ENCODE measurements around the gene C11orf16. TPM values are rescaled to one million over a fixed set of nuclear protein-coding genes. Genes with fewer than 3 reads are reported as not detected.

The C11orf16 gene
- total RNA-seq (2021; ENCODE audit: unreplicated experiment) (not detected), Bru-seq, nascent RNA (not detected), BruChase-seq, experiment 1, labeled RNA remaining after a 6-hour chase (not detected), BruChase-seq, experiment 2, labeled RNA remaining after a 2-hour chase (not detected)
- polyA plus RNA-seq (2012), result not detected in 2 replicates
- long read RNA-seq, result 0 reads

- no peaks in the 10 kb centered on the region for H3K9me2 ChIP-seq (ENCODE audit: insufficient read depth)
- H3K36me3 ChIP-seq (ENCODE audit: control insufficient read depth in 1 of 2, insufficient read depth in 2 of 2, low read length in 2 of 2), result no peaks in the 10 kb centered on the region
- no peaks in the 10 kb centered on the region for H3K27me3 ChIP-seq (ENCODE audit: insufficient read depth, low read length)
- peaks cover 12 to 20% of the 10 kb centered on the region in 2 experiments for H3K4me1 ChIP-seq (ENCODE audit: control insufficient read depth in 1 of 2, insufficient read depth in 2 of 2, low read length in 2 of 2)
- no peak within 1 kb of the TSS for H3K9ac ChIP-seq (ENCODE audit: low read length)
- ChIA-PET CTCF (no interaction called here), RAD21 (ENCODE audit: low non-redundant PET in 1 of 2, low total read pairs in 2 of 2, uncharacterized antibody in 2 of 2, unreplicated experiment in 2 of 2) (no interaction called here), POLR2A (no interaction called here)
- H3K27ac ChIP-seq (ENCODE audit: low read depth, low read length), result no peak within 1 kb of the TSS; the same call in 1 of the 2 replicates
- no peaks in the 10 kb centered on the region for H3K9me3 ChIP-seq (ENCODE audit: control insufficient read depth in 1 of 2, insufficient read depth in 1 of 2, low read depth in 1 of 2, low read length in 2 of 2)
- H3K4me2 ChIP-seq (ENCODE audit: low read length), result no peak within 1 kb of the TSS
- no peaks in the 10 kb centered on the region for H4K20me1 ChIP-seq (ENCODE audit: insufficient read depth)
- intact Hi-C loops (cut with micrococcal nuclease), result no loop called here
- no TSS peak for BruUV-seq (replicated peaks)
- TF ChIP-seq EZH2 (IDR thresholded peaks at IDR 0.05) (no peak), CBX3 (IDR thresholded peaks at IDR 0.05; ENCODE audit: low read depth) (no peak), EGR1 (IDR thresholded peaks at IDR 0.05; ENCODE audit: low read depth) (no peak), FOSL1 (IDR thresholded peaks at IDR 0.05; ENCODE audit: low read depth) (no peak), MAX (IDR thresholded peaks at IDR 0.05) (no peak), SRF (IDR thresholded peaks at IDR 0.05; ENCODE audit: low read depth) (no peak), SP1 (IDR thresholded peaks at IDR 0.05; ENCODE audit: low read depth) (no peak), ZFX (IDR thresholded peaks at IDR 0.05) (no peak), POLR2A (IDR thresholded peaks at IDR 0.05; ENCODE audit: borderline replicate concordance, extremely low read depth, insufficient read depth, insufficient read length) (no peak), RAD21 (IDR thresholded peaks at IDR 0.05; ENCODE audit: low read depth) (no peak), ELF1 (IDR thresholded peaks at IDR 0.05; ENCODE audit: borderline replicate concordance, low read depth) (no peak), REST (IDR thresholded peaks at IDR 0.05; ENCODE audit: low read depth) (no peak), EZH2phosphoT487 (IDR thresholded peaks at IDR 0.05; ENCODE audit: borderline replicate concordance) (no peak), CEBPB (IDR thresholded peaks at IDR 0.05; ENCODE audit: low read depth) (no peak), TCF7L2 (IDR thresholded peaks at IDR 0.05; ENCODE audit: borderline replicate concordance, extremely low read depth, insufficient read depth, insufficient read length) (no peak), YY1 (IDR thresholded peaks at IDR 0.05; ENCODE audit: extremely low read depth, insufficient replicate concordance, low read depth, low read length) (no peak), SIN3A (IDR thresholded peaks at IDR 0.05; ENCODE audit: low read depth) (no peak)
- TF ChIP-seq, protein P1, sequence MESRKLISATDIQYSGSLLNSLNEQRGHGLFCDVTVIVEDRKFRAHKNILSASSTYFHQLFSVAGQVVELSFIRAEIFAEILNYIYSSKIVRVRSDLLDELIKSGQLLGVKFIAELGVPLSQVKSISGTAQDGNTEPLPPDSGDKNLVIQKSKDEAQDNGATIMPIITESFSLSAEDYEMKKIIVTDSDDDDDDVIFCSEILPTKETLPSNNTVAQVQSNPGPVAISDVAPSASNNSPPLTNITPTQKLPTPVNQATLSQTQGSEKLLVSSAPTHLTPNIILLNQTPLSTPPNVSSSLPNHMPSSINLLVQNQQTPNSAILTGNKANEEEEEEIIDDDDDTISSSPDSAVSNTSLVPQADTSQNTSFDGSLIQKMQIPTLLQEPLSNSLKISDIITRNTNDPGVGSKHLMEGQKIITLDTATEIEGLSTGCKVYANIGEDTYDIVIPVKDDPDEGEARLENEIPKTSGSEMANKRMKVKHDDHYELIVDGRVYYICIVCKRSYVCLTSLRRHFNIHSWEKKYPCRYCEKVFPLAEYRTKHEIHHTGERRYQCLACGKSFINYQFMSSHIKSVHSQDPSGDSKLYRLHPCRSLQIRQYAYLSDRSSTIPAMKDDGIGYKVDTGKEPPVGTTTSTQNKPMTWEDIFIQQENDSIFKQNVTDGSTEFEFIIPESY (IDR thresholded peaks at IDR 0.05; ENCODE audit: extremely low read depth, insufficient replicate concordance, low read length), result no peak
- TF ChIP-seq, protein P2, sequence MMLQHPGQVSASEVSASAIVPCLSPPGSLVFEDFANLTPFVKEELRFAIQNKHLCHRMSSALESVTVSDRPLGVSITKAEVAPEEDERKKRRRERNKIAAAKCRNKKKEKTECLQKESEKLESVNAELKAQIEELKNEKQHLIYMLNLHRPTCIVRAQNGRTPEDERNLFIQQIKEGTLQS (IDR thresholded peaks at IDR 0.05), result no peak
- no peak within 1 kb of the TSS for H3K4me3 ChIP-seq (replicated peaks in 1 of 2; ENCODE audit: low read depth in 1 of 2, low read length in 2 of 2)
- no peak within 1 kb of the TSS for H2AFZ ChIP-seq (ENCODE audit: low read depth, low read length, poor library complexity, severe bottlenecking)
- H3K79me2 ChIP-seq (ENCODE audit: insufficient read depth, low read length), result no peaks in the 10 kb centered on the region
- ATAC-seq (no peak), DNase-seq (ENCODE audit: low read depth, low spot score) (no peak)
Observed at GRCh38 chr11:8932564-8933180, at the start of gene C11orf16. TSS of gene C11orf16 (minus strand) at chr11:8932947. CDS start at chr11:8932308, 639 bp downstream.
